Adrenal gland (tissue), 5 donors: ENCODE data around the gene NCEH1.
"Not testable (repeated sequence)": the region's sequence is repeated elsewhere in the genome, so short reads cannot be mapped to it uniquely, and the experiment has no call there.

ENCODE experiments used
- CTCF ChIP-seq, 6 experiments: fragments of 450-650 bp in 4 of 6; fragments of 200-600 bp in 2 of 6; sonication (generic) in 1 of 6; IDR thresholded peaks; 1 replicate in 5 of 6; 2 replicates in 1 of 6; pipeline versions ENCODE4 v1.5.1 to v1.8.0; 2016 to 2021; ENCODE audit warnings: antibody characterized with exemption in 6 of 6, mild to moderate bottlenecking in 2 of 6, moderate library complexity in 1 of 6
- POLR2A ChIP-seq, 2 donors: fragments of 450-650 bp; IDR thresholded peaks; one replicate each; pipeline ENCODE4 v1.6.1; 2017; ENCODE audit warnings: antibody characterized with exemption in 2 of 2, mild to moderate bottlenecking in 2 of 2, moderate library complexity in 1 of 2
- donor health status: DM: no; HTN: no; CAD: no.

- not testable (repeated sequence) for TF ChIP-seq POLR2A, CTCF (IDR thresholded peaks at IDR 0.05)
Measured at GRCh38 chr3:172722536-172723040, 11.7 kb upstream of the NCEH1 start.
